HEK293 (cell line): ENCODE data around the gene CTIF.

ENCODE experiments used
- CTCF ChIA-PET: fragments of 350-600 bp; formaldehyde crosslinking; extraction: SDS; loops from one replicate; lab custom pipeline; 2021; ENCODE audit warnings: antibody characterized with exemption; lab: Yijun Ruan, JAX
- POLR2A ChIA-PET: fragments of 300-600 bp; formaldehyde crosslinking; extraction: SDS; loops from one replicate; lab custom pipeline; 2020; ENCODE audit warnings: antibody characterized with exemption, inconsistent platforms; lab: Yijun Ruan, JAX
- H3K27ac ChIP-seq: fragments of 200-500 bp; sonication (Bioruptor generic); 2 replicates; pipeline ENCODE4 v1.5.1; 2014; ENCODE audit warnings: low read depth, low read length, control low read depth, inconsistent platforms; ENCODE audit errors: extremely low read depth
- H3K36me3 ChIP-seq, 2 experiments: fragments of 200-500 bp in 1 of 2; sonication (Bioruptor generic) in 1 of 2; 1 replicate in 1 of 2; 2 replicates in 1 of 2; pipeline ENCODE4 v1.5.1; 2014 to 2017; ENCODE audit warnings: inconsistent platforms in 2 of 2, low read length in 2 of 2; ENCODE audit not compliant: control insufficient read depth in 2 of 2, insufficient read depth in 1 of 2
- H3K4me1 ChIP-seq: fragments of 200-500 bp; sonication (Bioruptor generic); 2 replicates; pipeline ENCODE4 v1.5.1; 2014; ENCODE audit warnings: mild to moderate bottlenecking, low read length, inconsistent platforms; ENCODE audit not compliant: control insufficient read depth, insufficient read depth
- H3K4me3 ChIP-seq: 2 replicates; pipeline ENCODE4 v1.5.1; 2011; ENCODE audit warnings: low read depth, mild to moderate bottlenecking, control low read depth, low read length, moderate library complexity
- H3K9me3 ChIP-seq: fragments of 200-500 bp; sonication (Bioruptor generic); 2 replicates; pipeline ENCODE4 v1.5.1; 2014; ENCODE audit warnings: low read depth, low read length, inconsistent platforms; ENCODE audit not compliant: control insufficient read depth, insufficient read depth
- CTCF ChIP-seq: fragments of 450-650 bp; formaldehyde crosslinking; IDR thresholded peaks from 2 replicates; pipeline ENCODE4 v1.5.1; 2016; ENCODE audit warnings: missing biosample characterization, missing genetic modification characterization
- GFI1B ChIP-seq: fragments of 450-650 bp; formaldehyde crosslinking; IDR thresholded peaks from 2 replicates; pipeline ENCODE4 v1.5.1; 2016; ENCODE audit warnings: missing biosample characterization, missing genetic modification characterization
- KLF17 ChIP-seq: fragments of 450-650 bp; formaldehyde crosslinking; IDR thresholded peaks from 2 replicates; pipeline ENCODE4 v1.5.1; 2016; ENCODE audit warnings: missing biosample characterization, missing genetic modification characterization
- MYNN ChIP-seq: fragments of 450-650 bp; formaldehyde crosslinking; IDR thresholded peaks from 2 replicates; pipeline ENCODE4 v1.5.1; 2016; ENCODE audit warnings: missing biosample characterization, missing genetic modification characterization, borderline replicate concordance
- PRDM1 ChIP-seq: fragments of 450-650 bp; formaldehyde crosslinking; IDR thresholded peaks from 2 replicates; pipeline ENCODE4; 2016; ENCODE audit warnings: missing biosample characterization, missing genetic modification characterization
- SALL2 ChIP-seq: fragments of 450-650 bp; formaldehyde crosslinking; IDR thresholded peaks from 2 replicates; pipeline ENCODE4 v1.5.0; 2017; ENCODE audit warnings: missing biosample characterization, mild to moderate bottlenecking, missing genetic modification characterization, borderline replicate concordance
- SETDB1 ChIP-seq: IDR thresholded peaks from one replicate; pipeline ENCODE4 v1.6.1; 2017; ENCODE audit warnings: mild to moderate bottlenecking, low read length, moderate library complexity, mixed read lengths; ENCODE audit not compliant: insufficient read length
- ZEB2 ChIP-seq: fragments of 450-650 bp; formaldehyde crosslinking; IDR thresholded peaks from 2 replicates; pipeline ENCODE4 v1.5.1; 2016; ENCODE audit warnings: missing biosample characterization, missing genetic modification characterization
- ZFHX2 ChIP-seq: fragments of 450-650 bp; formaldehyde crosslinking; conservative IDR thresholded peaks from 2 replicates; pipeline ENCODE4 v1.5.1; 2016; ENCODE audit warnings: missing biosample characterization, missing genetic modification characterization
- ZIC2 ChIP-seq: fragments of 450-650 bp; formaldehyde crosslinking; IDR thresholded peaks from 2 replicates; pipeline ENCODE4 v1.5.1; 2016; ENCODE audit warnings: missing biosample characterization, missing genetic modification characterization
- ZNF174 ChIP-seq: fragments of 450-650 bp; formaldehyde crosslinking; IDR thresholded peaks from 2 replicates; pipeline ENCODE4 v1.5.0; 2017; ENCODE audit warnings: missing biosample characterization, mild to moderate bottlenecking, missing genetic modification characterization
- ZNF24 ChIP-seq: fragments of 450-650 bp; formaldehyde crosslinking; IDR thresholded peaks from 2 replicates; pipeline ENCODE4 v1.5.1; 2016; ENCODE audit warnings: missing biosample characterization, missing genetic modification characterization
- ZNF280C ChIP-seq: fragments of 450-650 bp; formaldehyde crosslinking; IDR thresholded peaks from 2 replicates; pipeline ENCODE4 v1.5.1; 2016; ENCODE audit warnings: missing biosample characterization, missing genetic modification characterization
- ZNF37A ChIP-seq: fragments of 450-650 bp; IDR thresholded peaks from 2 replicates; pipeline ENCODE4 v1.5.1; 2018; ENCODE audit warnings: missing biosample characterization, missing genetic modification characterization
- ZNF404 ChIP-seq: fragments of 450-650 bp; formaldehyde crosslinking; IDR thresholded peaks from 2 replicates; pipeline ENCODE4 v1.5.1; 2017; ENCODE audit warnings: missing biosample characterization, missing genetic modification characterization
- ZNF600 ChIP-seq: fragments of 450-650 bp; formaldehyde crosslinking; IDR thresholded peaks from 2 replicates; pipeline ENCODE4 v1.5.1; 2016; ENCODE audit warnings: missing biosample characterization, missing genetic modification characterization
- ZNF639 ChIP-seq: fragments of 450-650 bp; formaldehyde crosslinking; IDR thresholded peaks from 2 replicates; pipeline ENCODE4 v1.5.1; 2016; ENCODE audit warnings: missing biosample characterization, missing genetic modification characterization
- ZNF660 ChIP-seq: fragments of 450-650 bp; IDR thresholded peaks from 2 replicates; pipeline ENCODE4 v1.5.1; 2018; ENCODE audit warnings: missing biosample characterization, mild to moderate bottlenecking, missing genetic modification characterization
- ZNF777 ChIP-seq: fragments of 450-650 bp; formaldehyde crosslinking; IDR thresholded peaks from 2 replicates; pipeline ENCODE4 v1.5.1; 2017; ENCODE audit warnings: missing biosample characterization, missing genetic modification characterization, borderline replicate concordance
- ZNF792 ChIP-seq: fragments of 450-650 bp; formaldehyde crosslinking; IDR thresholded peaks from 2 replicates; pipeline ENCODE4 v1.5.1; 2016; ENCODE audit warnings: missing biosample characterization, missing genetic modification characterization
- ZNF837 ChIP-seq: fragments of 450-650 bp; formaldehyde crosslinking; IDR thresholded peaks from 2 replicates; pipeline ENCODE4 v1.5.1; 2016; ENCODE audit warnings: missing biosample characterization, missing genetic modification characterization
- ZSCAN23 ChIP-seq: fragments of 450-650 bp; formaldehyde crosslinking; IDR thresholded peaks from 2 replicates; pipeline ENCODE4 v1.5.1; 2016; ENCODE audit warnings: missing biosample characterization, missing genetic modification characterization
- TF ChIP-seq, protein P1 (sequence below): fragments of 450-650 bp; formaldehyde crosslinking; IDR thresholded peaks from 2 replicates; pipeline ENCODE4 v1.5.1; 2016; ENCODE audit warnings: missing biosample characterization, missing genetic modification characterization

Gene CTIF

DNA sequence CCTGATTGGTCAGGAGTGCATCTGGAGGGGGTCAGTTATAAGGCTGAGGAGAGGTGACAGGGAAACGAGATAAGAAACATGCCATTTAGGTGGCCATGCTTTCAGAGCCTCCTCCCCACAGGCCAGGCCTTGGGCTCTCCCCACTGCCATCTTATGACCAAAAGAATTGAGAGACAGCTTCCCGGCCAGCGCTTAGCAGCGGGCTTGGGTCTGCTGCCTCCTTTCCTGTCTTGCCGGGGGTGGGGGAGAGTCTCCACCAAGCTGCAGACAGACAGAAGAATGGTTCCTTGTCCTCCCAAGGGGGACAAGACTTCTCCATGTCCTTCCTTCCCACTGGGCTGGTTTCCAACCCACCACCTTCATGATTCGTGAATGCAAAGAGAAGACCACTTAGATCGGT, 240.6 kb downstream of the CTIF start:
- H3K36me3 ChIP-seq: no peaks in the 10 kb centered on the region
- TF ChIP-seq PRDM1 (tag by site-specific recombination) (no peak), ZNF837 (no peak), ZNF777 (tag by site-specific recombination) (no peak), ZNF639 (tag by site-specific recombination) (no peak), MYNN (tag by site-specific recombination) (no peak), ZEB2 (tag by site-specific recombination) (no peak), GFI1B (tag by site-specific recombination) (no peak), CTCF (tag by site-specific recombination) (no peak), ZNF280C (tag by site-specific recombination) (no peak)
- TF ChIP-seq, protein P1, sequence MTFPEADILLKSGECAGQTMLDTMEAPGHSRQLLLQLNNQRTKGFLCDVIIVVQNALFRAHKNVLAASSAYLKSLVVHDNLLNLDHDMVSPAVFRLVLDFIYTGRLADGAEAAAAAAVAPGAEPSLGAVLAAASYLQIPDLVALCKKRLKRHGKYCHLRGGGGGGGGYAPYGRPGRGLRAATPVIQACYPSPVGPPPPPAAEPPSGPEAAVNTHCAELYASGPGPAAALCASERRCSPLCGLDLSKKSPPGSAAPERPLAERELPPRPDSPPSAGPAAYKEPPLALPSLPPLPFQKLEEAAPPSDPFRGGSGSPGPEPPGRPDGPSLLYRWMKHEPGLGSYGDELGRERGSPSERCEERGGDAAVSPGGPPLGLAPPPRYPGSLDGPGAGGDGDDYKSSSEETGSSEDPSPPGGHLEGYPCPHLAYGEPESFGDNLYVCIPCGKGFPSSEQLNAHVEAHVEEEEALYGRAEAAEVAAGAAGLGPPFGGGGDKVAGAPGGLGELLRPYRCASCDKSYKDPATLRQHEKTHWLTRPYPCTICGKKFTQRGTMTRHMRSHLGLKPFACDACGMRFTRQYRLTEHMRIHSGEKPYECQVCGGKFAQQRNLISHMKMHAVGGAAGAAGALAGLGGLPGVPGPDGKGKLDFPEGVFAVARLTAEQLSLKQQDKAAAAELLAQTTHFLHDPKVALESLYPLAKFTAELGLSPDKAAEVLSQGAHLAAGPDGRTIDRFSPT: no peak
- TF ChIP-seq, all 188 proteins: peak for 0
- Histone ChIP-seq H3K4me1 (peaks cover 11% of the 10 kb centered on the region; the same call in 1 of the 2 replicates), H3K9me3 (no peaks in the 10 kb centered on the region), H3K27ac (no peak overlapping the region), H3K4me3 (no peak overlapping the region)
- ChIA-PET CTCF (interaction anchor here (0.5 to 1.3 kb wide), 6 partner anchors 11 to 588 kb away, joined by 3 read pairs; no protein-coding TSS in a partner anchor), POLR2A (interaction anchor here (0.7 kb wide), 1 partner anchor 13 kb away, joined by 3 read pairs; no protein-coding TSS in a partner anchor)

GRCh38 chr18:48780201-48780912, 241.5 kb downstream of the CTIF start:
- Histone ChIP-seq H3K4me1 (peaks cover 11% of the 10 kb centered on the region; the same call in 1 of the 2 replicates), H3K36me3 (no peaks in the 10 kb centered on the region), H3K27ac (no peak overlapping the region), H3K4me3 (no peak overlapping the region), H3K9me3 (no peaks in the 10 kb centered on the region)
- POLR2A ChIA-PET: interaction anchor here (0.6 kb wide), 1 partner anchor 141 kb away, joined by 3 read pairs; no protein-coding TSS in a partner anchor
- CTCF ChIA-PET: interaction anchor here (0.5 to 1.3 kb wide), 4 partner anchors 10 to 587 kb away, joined by 3 to 4 read pairs (median 3); no protein-coding TSS in a partner anchor
- TF ChIP-seq SALL2 (tag by site-specific recombination): no peak
- TF ChIP-seq SETDB1: no peak
- TF ChIP-seq ZNF404 (tag by site-specific recombination): no peak
- peak; percentile 48 for TF ChIP-seq ZFHX2
- peak; percentile 52; the same call in 1 of the 2 replicates for TF ChIP-seq ZNF792 (tag by site-specific recombination)
- TF ChIP-seq ZNF24: no peak
- TF ChIP-seq KLF17 (tag by site-specific recombination): no peak
- no peak for TF ChIP-seq ZSCAN23 (tag by site-specific recombination)
- 0 out of 2 replicates have a peak, but pooled peaks have one; percentile 14 for TF ChIP-seq ZNF600 (tag by site-specific recombination)
- no peak for TF ChIP-seq ZNF174
- peak; percentile 83 for TF ChIP-seq ZIC2
- TF ChIP-seq ZNF37A: no peak
- no peak for TF ChIP-seq ZNF660 (tag by site-specific recombination)
- TF ChIP-seq GFI1B (tag by site-specific recombination): no peak
- TF ChIP-seq CTCF (tag by site-specific recombination): no peak
